Loucy (cell line): ENCODE measurements around the gene CYTL1.

Experiments
- H2AFZ ChIP-seq: fragments of 200-600 bp; sonication (generic); 2 replicates; pipeline ENCODE4 v1.6.0; 2016; ENCODE audit warnings: antibody characterized with exemption, mild to moderate bottlenecking, low read length, moderate library complexity
- H3F3A ChIP-seq: fragments of 200-600 bp; 2 replicates; pipeline ENCODE4 v1.6.0; 2016; ENCODE audit warnings: antibody characterized with exemption, low read depth, mild to moderate bottlenecking
- H3K27me3 ChIP-seq: fragments of 200-600 bp; sonication (generic); 2 replicates; pipeline ENCODE4 v1.6.1; 2014; ENCODE audit warnings: low read length, mild to moderate bottlenecking; ENCODE audit not compliant: insufficient read depth, poor library complexity, severe bottlenecking
- H3K36me3 ChIP-seq: fragments of 200-600 bp; sonication (generic); 2 replicates; pipeline ENCODE4 v1.6.1; 2016; ENCODE audit warnings: low read length; ENCODE audit not compliant: insufficient read depth
- H3K4me1 ChIP-seq: fragments of 200-600 bp; sonication (generic); 2 replicates; pipeline ENCODE4 v1.5.1; 2014; ENCODE audit warnings: low read length, mild to moderate bottlenecking; ENCODE audit not compliant: insufficient read depth, poor library complexity, severe bottlenecking
- H3K4me2 ChIP-seq: fragments of 200-600 bp; sonication (generic); 2 replicates; pipeline ENCODE4 v1.6.0; 2014; ENCODE audit warnings: antibody characterized with exemption, low read length, low read depth, mild to moderate bottlenecking; ENCODE audit not compliant: poor library complexity, severe bottlenecking
- H3K4me3 ChIP-seq: fragments of 200-600 bp; sonication (generic); 2 replicates; pipeline ENCODE4 v1.5.1; 2014; ENCODE audit warnings: low read length, mild to moderate bottlenecking, mixed read lengths; ENCODE audit not compliant: poor library complexity, severe bottlenecking
- H3K79me2 ChIP-seq: fragments of 200-600 bp; sonication (generic); 2 replicates; pipeline ENCODE4 v1.6.1; 2014; ENCODE audit warnings: low read length; ENCODE audit not compliant: insufficient read depth
- H3K9ac ChIP-seq: fragments of 200-600 bp; sonication (generic); 2 replicates; pipeline ENCODE4 v1.6.0; 2014; ENCODE audit warnings: mild to moderate bottlenecking, low read depth, low read length, moderate library complexity; ENCODE audit not compliant: poor library complexity, severe bottlenecking
- H3K9me2 ChIP-seq: fragments of 200-600 bp; sonication (generic); replicated peaks from 2 replicates; pipeline ENCODE4 v1.6.1; 2016; ENCODE audit warnings: low read depth, low read length, mixed read lengths
- H3K9me3 ChIP-seq: fragments of 200-600 bp; sonication (generic); 2 replicates; pipeline ENCODE4 v1.6.1; 2014; ENCODE audit warnings: mild to moderate bottlenecking, antibody characterized with exemption, low read length, low read depth; ENCODE audit not compliant: insufficient read depth
- H4K20me1 ChIP-seq: fragments of 200-600 bp; sonication (generic); 2 replicates; pipeline ENCODE4 v1.6.0; 2014; ENCODE audit warnings: antibody characterized with exemption, low read length, mild to moderate bottlenecking; ENCODE audit not compliant: insufficient read depth, poor library complexity, severe bottlenecking
- CTCF ChIP-seq: fragments of 200-600 bp; sonication (generic); conservative IDR thresholded peaks from 2 replicates; pipeline ENCODE4 v1.5.1; 2014; ENCODE audit warnings: mild to moderate bottlenecking, antibody characterized with exemption, low read length
- EZH2phosphoT487 ChIP-seq: fragments of 200-600 bp; IDR thresholded peaks from 2 replicates; pipeline ENCODE4 v1.6.1; 2018; ENCODE audit warnings: antibody characterized with exemption, mild to moderate bottlenecking, moderate library complexity, borderline replicate concordance

The CYTL1 gene

GRCh38 chr4:5020341-5020740 is 1.1 kb upstream of the CYTL1 start:
- Histone ChIP-seq H3K9me2 (no peaks in the 10 kb centered on the region), H3F3A (no peaks in the 10 kb centered on the region), H3K4me3 (no peak overlapping the region), H3K4me2 (no peak overlapping the region), H3K36me3 (no peaks in the 10 kb centered on the region), H4K20me1 (no peaks in the 10 kb centered on the region), H3K79me2 (no peaks in the 10 kb centered on the region), H3K9ac (no peak overlapping the region), H3K9me3 (peaks cover 2% of the 10 kb centered on the region; the same call in 1 of the 2 replicates), H2AFZ (no peak overlapping the region), H3K27me3 (no peaks in the 10 kb centered on the region), H3K4me1 (no peaks in the 10 kb centered on the region)
- no peak for TF ChIP-seq EZH2phosphoT487
- no peak for TF ChIP-seq CTCF

GRCh38 chr4:5019796-5020195 is 538 bp upstream of the CYTL1 start:
- Histone ChIP-seq H3K27me3 (no peaks in the 10 kb centered on the region), H3K36me3 (no peaks in the 10 kb centered on the region), H3K9ac (no peak overlapping the region), H3K79me2 (no peaks in the 10 kb centered on the region), H2AFZ (no peak overlapping the region), H3K4me1 (no peaks in the 10 kb centered on the region), H4K20me1 (no peaks in the 10 kb centered on the region), H3F3A (no peaks in the 10 kb centered on the region), H3K4me3 (no peak overlapping the region), H3K4me2 (no peak overlapping the region), H3K9me3 (no peaks in the 10 kb centered on the region; the same call in 1 of the 2 replicates), H3K9me2 (no peaks in the 10 kb centered on the region)
- no peak for TF ChIP-seq CTCF
- TF ChIP-seq EZH2phosphoT487 = no peak

- Histone ChIP-seq H3F3A (no peaks in the 10 kb centered on the region), H3K9ac (no peak overlapping the region), H3K4me2 (no peak overlapping the region), H3K9me3 (no peaks in the 10 kb centered on the region; the same call in 1 of the 2 replicates), H3K36me3 (no peaks in the 10 kb centered on the region), H3K79me2 (no peaks in the 10 kb centered on the region), H3K4me1 (no peaks in the 10 kb centered on the region), H3K27me3 (no peaks in the 10 kb centered on the region), H3K4me3 (no peak overlapping the region), H4K20me1 (no peaks in the 10 kb centered on the region), H2AFZ (no peak overlapping the region), H3K9me2 (no peaks in the 10 kb centered on the region)
- no peak for TF ChIP-seq EZH2phosphoT487
- no peak for TF ChIP-seq CTCF
These were observed 655 bp downstream of the CYTL1 start for GRCh38 chr4:5018603-5019002.
